Activated CD8-positive, alpha-beta memory T cell treated with anti-CD3 and anti-CD28 coated beads, Interleukin-2, amount 50 U/mL, for 24 hours (primary cell): ENCODE data around the gene PDXK.
"Not testable (repeated sequence)": the region's sequence is repeated elsewhere in the genome, so short reads cannot be mapped to it uniquely, and the experiment has no call there.

ENCODE experiments used
- DNase-seq: peaks from one replicate; pipeline ENCODE4 v3.0.0-alpha.2; 2020; ENCODE audit errors: extremely low read depth

The PDXK gene

GRCh38 chr21:43697758-43698643 lies 20.9 kb upstream of the PDXK start:
- DNase-seq: no peak

- DNase-seq: not testable (repeated sequence)
Observed at GRCh38 chr21:43699492-43699777, 19.5 kb upstream of the PDXK start.

GRCh38 chr21:43699933-43700599 lies 18.9 kb upstream of the PDXK start:
- no peak for DNase-seq

GRCh38 chr21:43701936-43702784 lies 16.8 kb upstream of the PDXK start:
- DNase-seq: no peak

- DNase-seq: no peak
Observed at GRCh38 chr21:43702785-43703034, 16.2 kb upstream of the PDXK start.

GRCh38 chr21:43703035-43703880 lies 15.7 kb upstream of the PDXK start:
- no peak for DNase-seq

GRCh38 chr21:43707462-43707861 lies 11.5 kb upstream of the PDXK start:
- no peak for DNase-seq

- DNase-seq: no peak
Observed at GRCh38 chr21:43708745-43709381, 10.1 kb upstream of the PDXK start.

- DNase-seq: no peak
Observed at GRCh38 chr21:43712268-43712942, 6.5 kb upstream of the PDXK start.

- DNase-seq: not testable (repeated sequence)
Observed at GRCh38 chr21:43713123-43713522, 5.8 kb upstream of the PDXK start.

GRCh38 chr21:43716376-43717165 lies 2.4 kb upstream of the PDXK start:
- no peak for DNase-seq

GRCh38 chr21:43717166-43717853 lies 1.6 kb upstream of the PDXK start:
- no peak for DNase-seq

- DNase-seq: no peak
Observed at GRCh38 chr21:43717967-43718871, 710 bp upstream of the PDXK start.

GRCh38 chr21:43719748-43720538 lies 1.0 kb downstream of the PDXK start:
- no peak for DNase-seq

GRCh38 chr21:43720539-43721166 lies 1.7 kb downstream of the PDXK start:
- DNase-seq: no peak

GRCh38 chr21:43721206-43721605 lies 2.3 kb downstream of the PDXK start:
- DNase-seq: no peak

GRCh38 chr21:43721939-43722338 lies 3.0 kb downstream of the PDXK start:
- DNase-seq: no peak
